GM13977 (cell line): ENCODE measurements around the gene EXOSC10.
"Not testable (repeated sequence)": the region's sequence is repeated elsewhere in the genome, so short reads cannot be mapped to it uniquely, and the experiment has no call there.

Source experiments
- DNase-seq: peaks from one replicate; pipeline ENCODE4 v3.0.0; 2012; ENCODE audit warnings: low spot score
- in situ Hi-C: fragments of 300-500 bp; cut with MboI; formaldehyde crosslinking; loops from one replicate; pipeline ENCODE4 v1.12.0; 2022; ENCODE audit warnings: low sequenced_read_pairs, low pct_unique_long_range_greater_than_20kb, mixed read lengths, inconsistent platforms; ENCODE audit not compliant: unreplicated experiment
- TF ChIP-seq, protein P1 (sequence below): IDR thresholded peaks from 2 replicates; pipeline ENCODE4 v1.5.1; 2012; ENCODE audit warnings: mild to moderate bottlenecking, control low read depth; ENCODE audit not compliant: insufficient read depth; ENCODE audit errors: extremely low read depth, missing control alignments

The EXOSC10 gene

DNA sequence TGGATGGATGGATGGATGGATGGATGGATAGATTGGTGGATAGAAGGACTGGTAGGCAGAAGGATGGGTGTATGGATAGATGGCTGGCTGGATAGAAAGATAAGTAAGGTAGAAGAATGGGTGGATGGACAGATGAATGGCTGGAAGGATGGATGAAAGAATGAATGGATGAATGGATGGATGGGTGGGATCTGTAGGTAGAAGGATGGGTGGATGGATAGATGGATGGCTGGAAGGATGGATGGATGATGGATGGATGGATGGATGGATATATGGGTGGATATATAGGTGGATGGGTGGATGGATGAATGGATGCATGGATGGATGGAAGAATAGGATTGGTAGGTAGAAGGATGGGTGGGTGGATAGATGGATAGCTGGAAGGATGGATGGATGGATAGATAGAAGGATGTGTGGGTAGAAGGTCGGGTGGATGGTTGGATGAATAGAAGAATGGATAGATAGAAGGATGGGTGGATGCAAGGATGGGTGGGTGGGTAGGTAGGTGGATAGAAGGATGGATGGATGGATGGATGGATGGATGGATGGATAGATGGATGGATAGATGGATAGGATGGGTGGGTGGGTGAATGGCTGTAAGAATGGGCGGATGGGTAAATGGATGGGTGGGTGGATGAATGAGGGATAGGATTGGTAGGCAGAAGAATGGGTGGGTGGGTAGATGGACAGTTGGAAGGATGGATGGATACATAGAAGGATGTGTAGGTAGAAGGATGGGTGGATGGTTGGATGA is 60.1 kb downstream of the EXOSC10 start:
- in situ Hi-C loops, result loop anchor here (25.0 kb wide), 1 partner anchor 598 kb away; no protein-coding TSS in a partner anchor
- TF ChIP-seq, protein P1, sequence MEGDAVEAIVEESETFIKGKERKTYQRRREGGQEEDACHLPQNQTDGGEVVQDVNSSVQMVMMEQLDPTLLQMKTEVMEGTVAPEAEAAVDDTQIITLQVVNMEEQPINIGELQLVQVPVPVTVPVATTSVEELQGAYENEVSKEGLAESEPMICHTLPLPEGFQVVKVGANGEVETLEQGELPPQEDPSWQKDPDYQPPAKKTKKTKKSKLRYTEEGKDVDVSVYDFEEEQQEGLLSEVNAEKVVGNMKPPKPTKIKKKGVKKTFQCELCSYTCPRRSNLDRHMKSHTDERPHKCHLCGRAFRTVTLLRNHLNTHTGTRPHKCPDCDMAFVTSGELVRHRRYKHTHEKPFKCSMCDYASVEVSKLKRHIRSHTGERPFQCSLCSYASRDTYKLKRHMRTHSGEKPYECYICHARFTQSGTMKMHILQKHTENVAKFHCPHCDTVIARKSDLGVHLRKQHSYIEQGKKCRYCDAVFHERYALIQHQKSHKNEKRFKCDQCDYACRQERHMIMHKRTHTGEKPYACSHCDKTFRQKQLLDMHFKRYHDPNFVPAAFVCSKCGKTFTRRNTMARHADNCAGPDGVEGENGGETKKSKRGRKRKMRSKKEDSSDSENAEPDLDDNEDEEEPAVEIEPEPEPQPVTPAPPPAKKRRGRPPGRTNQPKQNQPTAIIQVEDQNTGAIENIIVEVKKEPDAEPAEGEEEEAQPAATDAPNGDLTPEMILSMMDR, result no peak
- DNase-seq, result no peak

DNA sequence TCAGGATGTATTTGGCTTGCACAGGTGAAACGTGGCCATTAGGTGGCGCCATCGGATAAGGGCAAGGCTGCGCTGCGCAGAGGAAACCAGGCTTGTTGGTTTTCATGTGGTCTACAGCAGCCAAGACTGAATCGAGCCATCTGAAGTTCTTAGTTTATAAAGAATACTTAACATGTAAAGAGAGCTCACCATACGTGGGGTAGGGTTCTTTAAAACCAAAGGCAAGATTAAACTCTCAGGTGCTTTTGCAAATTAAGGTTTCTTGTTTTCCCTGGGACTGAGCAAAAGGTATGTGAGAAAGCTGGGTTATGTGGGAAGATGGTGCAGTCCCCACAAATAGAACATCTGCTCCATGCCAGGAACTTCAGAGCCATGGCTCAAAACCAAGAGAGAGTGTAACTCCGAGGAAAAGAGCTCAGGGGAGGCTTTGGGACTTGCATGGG is 61.9 kb downstream of the EXOSC10 start:
- DNase-seq, result peak; percentile 90
- TF ChIP-seq, protein P1, result peak; percentile 98
- in situ Hi-C loops, result loop anchor here (25.0 kb wide), 1 partner anchor 600 kb away; no protein-coding TSS in a partner anchor

DNA sequence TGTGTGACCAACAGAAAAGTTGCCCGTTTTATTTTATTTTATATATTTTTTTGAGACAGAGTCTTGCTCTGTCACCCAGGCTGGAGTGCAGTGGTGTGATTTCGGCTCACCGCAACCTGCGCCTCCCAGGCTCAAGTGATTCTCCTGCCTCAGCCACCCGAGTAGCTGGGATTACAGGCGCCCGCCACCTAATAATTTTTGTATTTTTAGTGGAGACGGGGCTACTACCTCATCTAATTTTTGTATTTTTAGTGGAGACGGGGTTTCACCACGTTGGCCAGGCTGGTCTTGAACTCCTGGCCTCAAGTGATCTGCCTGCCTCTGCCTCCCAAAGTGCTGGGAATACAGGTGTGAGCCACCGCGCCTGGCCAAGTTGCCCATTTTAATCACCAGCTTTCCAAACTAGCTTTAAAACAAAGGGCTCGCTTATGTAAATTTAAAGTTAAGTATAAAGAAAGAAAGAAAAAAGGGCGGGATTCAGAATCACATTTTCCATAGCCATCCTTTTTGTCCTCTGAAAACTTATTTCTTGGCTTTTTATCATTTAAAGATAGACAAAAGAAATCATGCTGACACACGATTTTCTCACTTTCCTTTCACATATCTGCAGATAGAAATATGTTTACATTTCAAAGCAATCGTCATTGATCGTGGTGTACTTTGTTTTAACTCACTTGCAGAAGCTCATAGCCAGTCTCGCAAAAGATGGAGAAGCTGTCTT is 62.5 kb downstream of the EXOSC10 start:
- in situ Hi-C loops, result loop anchor here (25.0 kb wide), 1 partner anchor 600 kb away; no protein-coding TSS in a partner anchor
- DNase-seq, result not testable (repeated sequence)

DNA sequence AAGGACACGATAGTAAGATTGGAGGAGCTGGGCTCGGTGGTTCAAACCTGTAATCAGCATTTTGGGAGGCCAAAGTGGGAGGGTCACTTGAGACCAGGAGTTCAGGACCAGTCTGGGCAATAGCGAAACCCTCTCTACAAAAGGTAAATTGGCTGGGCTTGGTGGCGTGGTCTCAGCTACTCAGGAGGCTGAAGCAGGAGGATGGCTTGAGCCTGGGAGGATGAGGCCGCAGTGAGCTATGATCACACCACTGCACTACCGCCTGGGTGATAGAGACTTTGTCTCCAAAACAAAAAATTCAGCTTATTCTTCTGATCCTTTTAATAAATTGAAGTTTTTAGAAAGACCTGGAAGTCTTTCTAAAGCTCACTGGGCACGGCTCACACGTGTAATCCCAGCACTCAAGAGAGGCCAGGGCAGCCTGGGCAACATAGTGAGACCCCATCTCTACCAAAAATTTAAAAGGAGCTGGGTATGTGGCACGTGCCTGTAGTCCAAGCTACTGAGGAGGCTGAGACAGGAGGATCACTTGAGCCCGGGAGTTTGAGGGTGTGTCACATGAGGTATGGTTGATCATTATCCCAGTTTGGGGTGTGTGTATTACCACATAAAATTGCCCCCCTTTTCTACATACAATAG is 67.9 kb downstream of the EXOSC10 start:
- TF ChIP-seq, protein P1, result no peak
- in situ Hi-C loops, result loop anchor here (25.0 kb wide), 1 partner anchor 606 kb away; no protein-coding TSS in a partner anchor
- DNase-seq, result no peak

DNA sequence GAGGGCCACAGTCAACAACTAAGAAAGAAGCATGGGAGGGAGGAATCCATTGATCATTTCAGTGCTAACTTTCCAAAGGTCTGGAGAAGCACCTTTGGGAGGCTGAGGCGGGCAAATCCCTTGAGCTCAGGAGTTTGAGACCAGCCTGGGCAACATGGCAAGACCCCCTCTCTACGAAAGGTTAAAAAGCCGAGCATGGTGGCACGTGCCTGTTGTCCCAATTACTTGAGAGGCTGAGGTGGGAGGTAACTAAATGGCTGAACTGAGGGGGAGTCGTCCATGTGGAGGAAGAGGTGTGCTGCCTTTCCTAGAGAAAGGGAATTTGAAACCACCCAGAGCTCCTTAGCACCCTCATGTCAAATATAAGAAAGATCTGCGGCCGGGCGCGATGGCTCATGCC is 68.8 kb downstream of the EXOSC10 start:
- TF ChIP-seq, protein P1, result no peak
- in situ Hi-C loops, result loop anchor here (25.0 kb wide), 1 partner anchor 606 kb away; no protein-coding TSS in a partner anchor

DNA sequence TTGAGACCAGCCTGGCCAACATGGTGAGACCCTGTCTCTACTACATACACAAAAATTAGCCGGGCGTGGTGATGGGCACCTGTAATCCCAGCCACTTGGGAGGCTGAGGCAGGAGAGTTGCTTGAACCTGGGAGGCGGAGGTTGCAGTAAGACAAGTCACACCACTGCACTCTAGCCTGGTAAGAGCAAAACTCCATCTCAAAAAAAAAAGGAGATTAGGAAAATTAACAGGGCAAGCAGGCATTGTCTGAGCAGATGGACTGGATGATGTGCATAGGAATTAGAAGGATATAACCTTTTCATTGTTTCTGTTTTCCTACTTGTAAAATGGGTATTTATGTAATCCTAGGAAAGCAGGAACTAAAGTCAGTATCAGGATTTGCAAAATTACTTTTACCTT is 71.7 kb downstream of the EXOSC10 start:
- DNase-seq, result no peak
- TF ChIP-seq, protein P1, result no peak
- in situ Hi-C loops, result loop anchor here (25.0 kb wide), 1 partner anchor 609 kb away; no protein-coding TSS in a partner anchor

More for the DNA sequence above, 68.8 kb downstream of the EXOSC10 start:
- DNase-seq, result no peak

DNA sequence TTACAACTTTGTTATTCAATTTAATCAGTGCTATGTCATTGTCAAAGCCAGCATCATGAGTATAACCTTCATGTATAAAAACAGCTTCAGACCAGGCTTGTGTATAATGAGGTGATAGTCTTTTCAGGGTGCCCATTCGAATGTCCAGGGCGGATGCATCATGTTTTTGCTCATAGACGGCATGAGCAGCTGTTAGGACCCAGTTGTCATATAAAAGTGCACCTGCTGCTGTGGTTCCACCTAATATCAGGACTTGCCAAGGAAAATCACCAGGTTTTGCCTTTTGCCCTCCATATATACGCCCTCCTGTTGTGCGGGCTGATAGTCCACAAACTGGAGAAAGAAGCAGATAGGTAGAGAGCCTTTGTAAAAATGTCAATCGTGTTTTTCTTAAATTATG is 72.4 kb downstream of the EXOSC10 start:
- DNase-seq, result no peak
- TF ChIP-seq, protein P1, result no peak
- in situ Hi-C loops, result loop anchor here (25.0 kb wide), 1 partner anchor 610 kb away; no protein-coding TSS in a partner anchor
